Memory B cell (primary cell): ENCODE data around the gene SLC34A3.
A peak's percentile ranks its signal among the peaks of the same experiment; 100 is the strongest.

Source experiments
- ATAC-seq: fragments of 150-1000 bp; cut with Tn5 transposase; 2 replicates; pipeline ENCODE4 v1.10.0; 2021; ENCODE audit warnings: low read depth, mild to moderate bottlenecking, moderate library complexity
- DNase-seq, 2 donors: peaks; one replicate each; pipeline ENCODE4 v3.0.0; 2022; ENCODE audit warnings: low spot score in 2 of 2
- H3K27ac Mint-ChIP-seq: one replicate; pipeline ENCODE4 v1.8.0; 2022; ENCODE audit warnings: mild to moderate bottlenecking, moderate library complexity, mixed read lengths
- H3K27me3 Mint-ChIP-seq: one replicate; pipeline ENCODE4 v1.8.0; 2022; ENCODE audit warnings: mixed read lengths
- H3K36me3 Mint-ChIP-seq: one replicate; pipeline ENCODE4 v1.8.0; 2022; ENCODE audit warnings: mild to moderate bottlenecking, mixed read lengths
- H3K4me1 Mint-ChIP-seq: one replicate; pipeline ENCODE4 v1.8.0; 2022; ENCODE audit warnings: mixed read lengths
- H3K4me3 Mint-ChIP-seq: one replicate; pipeline ENCODE4 v1.8.0; 2022; ENCODE audit warnings: mild to moderate bottlenecking, moderate library complexity, mixed read lengths
- H3K9me3 Mint-ChIP-seq: one replicate; pipeline ENCODE4 v1.8.0; 2022; ENCODE audit warnings: mixed read lengths

The SLC34A3 gene

GRCh38 chr9:137230705-137231371, at the start of gene SLC34A3:
Gene SLC34A3, plus strand, starts transcription at chr9:137230901. Its CDS starts 802 bp downstream, at chr9:137231703.
- H3K27ac Mint-ChIP-seq: no peak within 1 kb of the TSS
- peaks cover 12% of the 10 kb centered on the region for H3K27me3 Mint-ChIP-seq
- H3K4me3 Mint-ChIP-seq: no peak within 1 kb of the TSS
- H3K9me3 Mint-ChIP-seq: no peaks in the 10 kb centered on the region
- no peak for ATAC-seq
- H3K36me3 Mint-ChIP-seq: peaks cover 2% of the 10 kb centered on the region
- no peak for DNase-seq
- peaks cover 13% of the 10 kb centered on the region for H3K4me1 Mint-ChIP-seq

DNA sequence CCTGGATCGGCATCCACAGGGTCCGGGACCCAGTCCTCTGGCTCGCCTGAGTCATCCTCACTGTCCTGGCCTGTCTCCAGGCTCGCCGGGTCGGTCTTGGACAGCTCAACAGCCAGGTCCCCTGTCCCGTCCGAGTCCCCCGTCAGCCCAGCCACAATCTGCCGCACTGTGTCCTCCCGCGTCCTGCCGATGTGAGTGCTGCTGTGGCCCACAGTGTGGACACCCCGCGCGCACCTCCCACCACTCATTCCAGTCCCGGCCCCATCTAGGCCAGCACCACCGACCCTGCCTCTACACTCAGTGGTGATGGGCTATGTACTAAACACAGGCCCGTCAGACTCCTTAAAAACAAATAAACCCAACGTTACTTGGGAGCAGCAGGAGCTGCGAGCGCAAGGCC, 49.0 kb upstream of the SLC34A3 start:
- Mint-ChIP-seq H3K27ac (no peak overlapping the region), H3K36me3 (peaks cover 29% of the 10 kb centered on the region), H3K27me3 (no peaks in the 10 kb centered on the region), H3K4me3 (no peak overlapping the region), H3K9me3 (no peaks in the 10 kb centered on the region), H3K4me1 (peaks cover 6% of the 10 kb centered on the region)
- DNase-seq: no peak
- ATAC-seq: no peak

GRCh38 chr9:137182836-137183235, 47.9 kb upstream of the SLC34A3 start:
- Mint-ChIP-seq H3K4me3 (no peak overlapping the region), H3K9me3 (no peaks in the 10 kb centered on the region), H3K36me3 (peaks cover 24% of the 10 kb centered on the region), H3K27me3 (no peaks in the 10 kb centered on the region), H3K4me1 (peaks cover 13% of the 10 kb centered on the region), H3K27ac (no peak overlapping the region)
- no peak for DNase-seq
- no peak for ATAC-seq

GRCh38 chr9:137183980-137184595, 46.6 kb upstream of the SLC34A3 start:
- Mint-ChIP-seq H3K27ac (no peak overlapping the region), H3K4me3 (no peak overlapping the region), H3K36me3 (peaks cover 23% of the 10 kb centered on the region), H3K4me1 (peaks cover 15% of the 10 kb centered on the region), H3K27me3 (no peaks in the 10 kb centered on the region), H3K9me3 (no peaks in the 10 kb centered on the region)
- ATAC-seq: no peak
- no peak for DNase-seq

GRCh38 chr9:137184881-137185660, 45.6 kb upstream of the SLC34A3 start:
- Mint-ChIP-seq H3K4me3 (no peak overlapping the region), H3K27ac (no peak overlapping the region), H3K9me3 (no peaks in the 10 kb centered on the region), H3K27me3 (no peaks in the 10 kb centered on the region), H3K36me3 (peaks cover 17% of the 10 kb centered on the region), H3K4me1 (peaks cover 20% of the 10 kb centered on the region)
- ATAC-seq (no peak), DNase-seq (no peak)

DNA sequence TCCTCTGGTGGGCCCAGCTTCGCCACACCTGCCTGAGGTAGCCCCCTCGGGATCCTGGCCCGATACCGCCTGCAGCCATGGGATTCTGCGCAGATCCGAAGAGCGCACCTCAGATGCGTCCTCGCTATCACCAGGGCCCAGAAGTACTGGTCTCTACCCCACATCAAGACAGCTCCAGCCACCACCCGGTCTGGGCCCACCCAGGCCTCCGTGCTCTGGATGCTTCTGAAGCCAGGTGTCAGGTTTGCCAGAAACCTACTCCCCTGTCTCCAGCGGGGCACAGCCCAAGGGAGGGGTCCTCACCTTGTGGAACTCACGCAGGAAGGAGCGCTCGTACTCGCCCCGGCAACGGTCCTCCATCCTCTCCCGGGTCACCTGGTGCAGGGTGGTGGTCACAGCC, 44.8 kb upstream of the SLC34A3 start:
- H3K27ac Mint-ChIP-seq: no peak overlapping the region
- peaks cover 20% of the 10 kb centered on the region for H3K36me3 Mint-ChIP-seq
- ATAC-seq (no peak), DNase-seq (no peak)
- no peaks in the 10 kb centered on the region for H3K27me3 Mint-ChIP-seq
- no peak overlapping the region for H3K4me3 Mint-ChIP-seq
- no peaks in the 10 kb centered on the region for H3K9me3 Mint-ChIP-seq
- peaks cover 20% of the 10 kb centered on the region for H3K4me1 Mint-ChIP-seq

GRCh38 chr9:137186385-137186784, 44.3 kb upstream of the SLC34A3 start:
- ATAC-seq (no peak), DNase-seq (no peak)
- peak overlapping the region; percentile 95 for H3K4me3 Mint-ChIP-seq
- H3K36me3 Mint-ChIP-seq: peaks cover 21% of the 10 kb centered on the region
- no peak overlapping the region for H3K27ac Mint-ChIP-seq
- H3K27me3 Mint-ChIP-seq: no peaks in the 10 kb centered on the region
- peaks cover 20% of the 10 kb centered on the region for H3K4me1 Mint-ChIP-seq
- no peaks in the 10 kb centered on the region for H3K9me3 Mint-ChIP-seq

DNA sequence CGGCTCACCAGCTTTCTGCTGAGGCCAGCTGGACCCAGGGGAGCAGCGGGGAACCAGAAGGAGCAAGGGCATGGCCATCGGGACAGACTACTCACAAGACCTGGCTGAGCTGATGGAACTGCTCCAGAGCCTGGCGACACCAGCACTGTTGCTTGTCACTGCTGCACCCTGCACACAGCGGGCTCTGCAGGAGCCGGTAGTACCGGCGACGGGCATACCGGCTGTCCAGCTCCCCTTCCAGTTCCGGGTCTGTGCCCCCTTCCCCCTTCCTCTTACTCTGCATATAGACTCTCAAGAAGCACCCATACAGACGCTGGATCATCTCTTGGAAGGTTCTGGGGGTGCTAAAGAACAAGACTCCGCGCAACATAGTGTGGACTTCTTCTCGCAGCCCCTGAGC, 43.3 kb upstream of the SLC34A3 start:
- Mint-ChIP-seq H3K9me3 (no peaks in the 10 kb centered on the region), H3K4me3 (peak overlapping the region; percentile 95), H3K4me1 (peaks cover 20% of the 10 kb centered on the region), H3K27ac (peak overlapping the region; percentile 98), H3K27me3 (no peaks in the 10 kb centered on the region), H3K36me3 (peaks cover 17% of the 10 kb centered on the region)
- DNase-seq (no peak), ATAC-seq (no peak)

- Mint-ChIP-seq H3K4me3 (peak overlapping the region; percentile 95), H3K9me3 (no peaks in the 10 kb centered on the region), H3K27me3 (no peaks in the 10 kb centered on the region), H3K27ac (peak overlapping the region; percentile 98), H3K4me1 (peaks cover 20% of the 10 kb centered on the region), H3K36me3 (peaks cover 17% of the 10 kb centered on the region)
- ATAC-seq (peak; percentile 9), DNase-seq (no peak)
These were observed 42.6 kb upstream of the SLC34A3 start for GRCh38 chr9:137188086-137188489.

- H3K9me3 Mint-ChIP-seq: no peaks in the 10 kb centered on the region
- H3K4me3 Mint-ChIP-seq: peak within 1 kb of the TSS; percentile 95
- ATAC-seq: peak; percentile 84
- H3K36me3 Mint-ChIP-seq: peaks cover 12% of the 10 kb centered on the region
- H3K27me3 Mint-ChIP-seq: no peaks in the 10 kb centered on the region
- H3K4me1 Mint-ChIP-seq: peaks cover 20% of the 10 kb centered on the region
- peak; percentile 91 to 99 for DNase-seq
- peak within 1 kb of the TSS; percentile 98 for H3K27ac Mint-ChIP-seq
These were observed 42.0 kb upstream of the SLC34A3 start, which contains the start of the genes ANAPC2 and SSNA1 for GRCh38 chr9:137188490-137189296. Gene ANAPC2, minus strand, starts transcription at chr9:137188560. Its CDS starts 28 bp downstream, at chr9:137188532. Gene SSNA1, plus strand, starts transcription at chr9:137188676. Its CDS starts 51 bp downstream, at chr9:137188727.

DNA sequence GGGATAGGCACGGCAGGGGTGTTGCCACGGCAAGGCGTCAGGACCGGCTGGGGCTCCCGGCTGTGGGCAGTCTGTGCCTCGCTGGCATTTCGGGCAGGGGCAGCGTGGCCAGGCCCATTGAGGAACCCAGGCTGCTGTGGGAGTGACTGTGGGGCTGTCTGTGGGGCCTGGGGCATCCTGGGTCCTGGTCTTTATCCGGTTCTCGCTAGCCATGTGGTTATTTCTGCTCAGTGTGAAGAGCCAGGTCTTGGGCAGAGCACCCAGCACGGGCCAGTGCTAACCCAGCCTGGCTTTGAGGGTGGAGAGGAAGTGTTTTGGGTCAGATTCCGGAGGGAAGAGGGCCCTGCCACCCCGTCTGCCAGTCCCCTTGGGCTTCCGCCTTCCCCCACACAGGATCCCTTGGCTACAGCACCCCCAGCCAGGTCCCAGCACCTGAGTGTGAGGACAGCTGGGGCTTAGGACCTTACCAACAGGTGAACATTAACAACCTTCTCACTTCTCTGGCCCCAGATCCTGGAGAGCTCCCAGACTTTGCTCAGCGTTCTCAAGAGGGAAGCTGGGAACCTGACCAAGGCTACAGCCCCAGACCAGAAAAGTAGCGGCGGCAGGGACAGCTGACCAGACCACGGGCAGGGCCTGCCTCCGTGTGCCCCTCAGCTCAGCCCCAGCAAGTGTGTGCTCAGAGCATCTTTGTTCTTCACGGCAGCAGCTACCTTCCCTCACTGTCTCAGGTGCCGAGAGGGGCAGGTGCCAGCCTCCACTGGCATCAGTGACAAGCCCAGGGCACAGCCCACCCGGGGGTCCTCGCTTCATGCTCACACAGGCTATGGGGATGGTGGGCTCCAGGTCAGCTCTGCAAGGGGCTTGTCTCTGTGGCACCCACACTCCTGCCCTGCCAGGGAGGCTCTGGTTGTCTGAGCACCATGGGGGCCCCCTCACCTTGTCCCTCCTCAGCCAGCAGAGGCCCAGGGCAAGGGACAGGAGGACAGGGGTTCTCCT, 41.1 kb upstream of the SLC34A3 start:
- no peak for ATAC-seq
- peak overlapping the region; percentile 89 for H3K4me3 Mint-ChIP-seq

GRCh38 chr9:137190315-137190856, 40.3 kb upstream of the SLC34A3 start:
- H3K36me3 Mint-ChIP-seq: peaks cover 4% of the 10 kb centered on the region
- peaks cover 16% of the 10 kb centered on the region for H3K4me1 Mint-ChIP-seq
- no peak for ATAC-seq
- peak overlapping the region; percentile 47 for H3K4me3 Mint-ChIP-seq
- peak overlapping the region; percentile 82 for H3K27ac Mint-ChIP-seq
- DNase-seq: no peak
- H3K9me3 Mint-ChIP-seq: no peaks in the 10 kb centered on the region
- H3K27me3 Mint-ChIP-seq: no peaks in the 10 kb centered on the region

More for the DNA sequence above, 41.1 kb upstream of the SLC34A3 start:
- no peaks in the 10 kb centered on the region for H3K9me3 Mint-ChIP-seq
- peaks cover 6% of the 10 kb centered on the region for H3K36me3 Mint-ChIP-seq
- no peak for DNase-seq
- H3K27me3 Mint-ChIP-seq: no peaks in the 10 kb centered on the region
- peak overlapping the region; percentile 98 for H3K27ac Mint-ChIP-seq
- H3K4me1 Mint-ChIP-seq: peaks cover 14% of the 10 kb centered on the region
